ENCODE measurements around the gene WRAP53.

The WRAP53 gene

DNA sequence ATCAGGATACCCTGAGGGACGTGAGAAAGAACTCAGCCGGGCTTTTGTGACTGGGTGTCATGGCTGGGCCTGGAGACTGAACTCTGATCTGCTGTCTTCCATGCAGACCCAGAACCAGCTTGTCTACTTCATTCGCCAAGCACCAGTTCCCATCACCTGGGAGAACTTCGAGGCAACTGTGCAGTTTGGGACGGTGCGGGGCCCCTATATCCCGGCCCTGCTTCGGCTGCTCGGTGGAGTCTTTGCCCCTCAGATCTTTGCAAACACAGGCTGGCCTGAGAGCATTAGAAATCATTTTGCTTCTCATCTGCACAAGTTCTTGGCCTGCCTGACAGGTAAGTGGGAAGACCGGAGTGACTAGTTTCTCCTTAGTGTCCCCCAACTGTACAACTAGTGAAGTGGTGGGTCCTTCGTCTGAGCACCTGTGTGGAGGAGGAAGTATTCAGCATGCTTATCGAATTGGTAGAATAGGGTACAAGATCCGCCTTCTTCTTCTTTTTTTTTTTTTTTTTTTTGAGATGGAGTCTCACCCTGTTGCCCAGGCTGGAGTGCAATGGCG lies 44.8 kb downstream of the WRAP53 start:
- H3K9me3 ChIP-seq (ENCODE audit: low read length), result no peaks in the 10 kb centered on the region
- no peaks in the 10 kb centered on the region for H3K36me3 ChIP-seq (ENCODE audit: insufficient read depth, low read length)
- no peaks in the 10 kb centered on the region for H3K9me2 ChIP-seq (ENCODE audit: low read depth, low read length)
- H4K20me1 ChIP-seq (ENCODE audit: insufficient read depth, low read length), result no peaks in the 10 kb centered on the region
- peaks cover 7% of the 10 kb centered on the region for H3K4me1 ChIP-seq (ENCODE audit: insufficient read depth, low read length, severe bottlenecking)
- H3F3A ChIP-seq (ENCODE audit: insufficient read depth, low read length), result no peaks in the 10 kb centered on the region
- peaks cover 4% of the 10 kb centered on the region; the same call in 1 of the 2 replicates for H3K27me3 ChIP-seq (ENCODE audit: insufficient read depth, low read length)
- H3K4me3 ChIP-seq (ENCODE audit: low read depth, low read length, poor library complexity, severe bottlenecking), result no peak overlapping the region
- H3K27ac ChIP-seq (ENCODE audit: low read depth, low read length, poor library complexity, severe bottlenecking), result no peak overlapping the region
- H3K9ac ChIP-seq (ENCODE audit: low read length), result no peak overlapping the region
- no peak for TF ChIP-seq EZH2 (IDR thresholded peaks at IDR 0.05; ENCODE audit: borderline replicate concordance, low read length)
- TF ChIP-seq, protein P1, sequence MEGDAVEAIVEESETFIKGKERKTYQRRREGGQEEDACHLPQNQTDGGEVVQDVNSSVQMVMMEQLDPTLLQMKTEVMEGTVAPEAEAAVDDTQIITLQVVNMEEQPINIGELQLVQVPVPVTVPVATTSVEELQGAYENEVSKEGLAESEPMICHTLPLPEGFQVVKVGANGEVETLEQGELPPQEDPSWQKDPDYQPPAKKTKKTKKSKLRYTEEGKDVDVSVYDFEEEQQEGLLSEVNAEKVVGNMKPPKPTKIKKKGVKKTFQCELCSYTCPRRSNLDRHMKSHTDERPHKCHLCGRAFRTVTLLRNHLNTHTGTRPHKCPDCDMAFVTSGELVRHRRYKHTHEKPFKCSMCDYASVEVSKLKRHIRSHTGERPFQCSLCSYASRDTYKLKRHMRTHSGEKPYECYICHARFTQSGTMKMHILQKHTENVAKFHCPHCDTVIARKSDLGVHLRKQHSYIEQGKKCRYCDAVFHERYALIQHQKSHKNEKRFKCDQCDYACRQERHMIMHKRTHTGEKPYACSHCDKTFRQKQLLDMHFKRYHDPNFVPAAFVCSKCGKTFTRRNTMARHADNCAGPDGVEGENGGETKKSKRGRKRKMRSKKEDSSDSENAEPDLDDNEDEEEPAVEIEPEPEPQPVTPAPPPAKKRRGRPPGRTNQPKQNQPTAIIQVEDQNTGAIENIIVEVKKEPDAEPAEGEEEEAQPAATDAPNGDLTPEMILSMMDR (IDR thresholded peaks at IDR 0.05; ENCODE audit: low read length), result no peak
- no peaks in the 10 kb centered on the region for H3K79me2 ChIP-seq (ENCODE audit: insufficient read depth, low read length)
- no peak overlapping the region for H2AFZ ChIP-seq (ENCODE audit: low read length)
- H3K4me2 ChIP-seq (ENCODE audit: low read length), result no peak overlapping the region

DNA sequence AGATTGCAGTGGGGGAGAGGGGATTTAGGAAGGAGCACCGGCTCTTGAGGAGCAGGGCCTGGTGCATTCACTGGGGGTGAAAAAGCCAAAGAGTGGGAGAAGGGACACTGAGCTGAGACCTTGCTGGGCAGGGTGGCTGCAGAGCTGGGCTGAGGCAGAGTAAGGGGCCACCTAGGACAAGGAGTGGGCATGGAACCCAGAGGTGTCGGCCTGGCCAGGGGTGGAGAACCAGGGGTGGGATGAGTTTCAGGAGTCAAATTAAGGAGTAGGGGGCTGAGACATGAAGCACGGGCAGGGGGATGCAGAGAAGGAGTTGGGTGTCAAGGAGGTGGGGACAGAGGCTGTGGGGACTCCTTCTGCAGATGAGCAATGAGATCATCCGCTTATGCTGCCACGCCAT lies 49.3 kb downstream of the WRAP53 start:
- H3K4me3 ChIP-seq (ENCODE audit: low read depth, low read length, poor library complexity, severe bottlenecking), result no peak overlapping the region
- H3K27me3 ChIP-seq (ENCODE audit: insufficient read depth, low read length), result peaks cover 4% of the 10 kb centered on the region; the same call in 1 of the 2 replicates
- H3K27ac ChIP-seq (ENCODE audit: low read depth, low read length, poor library complexity, severe bottlenecking), result no peak overlapping the region
- no peaks in the 10 kb centered on the region for H3K4me1 ChIP-seq (ENCODE audit: insufficient read depth, low read length, severe bottlenecking)
- H3K4me2 ChIP-seq (ENCODE audit: low read length), result no peak overlapping the region
- no peaks in the 10 kb centered on the region for H3K9me3 ChIP-seq (ENCODE audit: low read length)
- H3K36me3 ChIP-seq (ENCODE audit: insufficient read depth, low read length), result no peaks in the 10 kb centered on the region
- H4K20me1 ChIP-seq (ENCODE audit: insufficient read depth, low read length), result no peaks in the 10 kb centered on the region
- H3K9me2 ChIP-seq (ENCODE audit: low read depth, low read length), result no peaks in the 10 kb centered on the region
- no peak overlapping the region for H2AFZ ChIP-seq (ENCODE audit: low read length)
- TF ChIP-seq EZH2 (IDR thresholded peaks at IDR 0.05; ENCODE audit: borderline replicate concordance, low read length), result no peak
- TF ChIP-seq, protein P1 (IDR thresholded peaks at IDR 0.05; ENCODE audit: low read length), result no peak
- no peak overlapping the region for H3K9ac ChIP-seq (ENCODE audit: low read length)
- H3F3A ChIP-seq (ENCODE audit: insufficient read depth, low read length), result no peaks in the 10 kb centered on the region
- no peaks in the 10 kb centered on the region for H3K79me2 ChIP-seq (ENCODE audit: insufficient read depth, low read length)

DNA sequence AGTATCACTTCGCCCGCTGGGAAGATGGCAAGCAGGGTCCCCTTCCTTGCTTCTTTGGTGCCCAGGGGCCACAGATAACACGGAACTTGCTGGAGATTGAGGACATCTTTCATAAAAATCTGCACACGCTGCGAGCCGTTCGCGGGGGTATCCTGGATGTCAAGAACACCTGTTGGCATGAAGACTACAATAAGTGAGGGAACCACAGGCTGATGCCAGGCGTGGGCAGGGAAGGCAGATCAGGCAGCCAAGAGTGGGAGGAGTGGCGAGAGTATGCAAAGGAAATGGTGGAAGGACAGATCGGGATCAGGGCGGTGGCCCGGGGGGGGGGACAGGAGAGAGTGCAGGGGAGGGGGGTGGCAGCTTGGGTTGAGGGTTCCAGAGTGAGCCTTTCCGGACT lies 51.5 kb downstream of the WRAP53 start:
- H2AFZ ChIP-seq (ENCODE audit: low read length), result no peak overlapping the region
- H3K27ac ChIP-seq (ENCODE audit: low read depth, low read length, poor library complexity, severe bottlenecking), result no peak overlapping the region
- no peak for TF ChIP-seq EZH2 (IDR thresholded peaks at IDR 0.05; ENCODE audit: borderline replicate concordance, low read length)
- TF ChIP-seq, protein P1 (IDR thresholded peaks at IDR 0.05; ENCODE audit: low read length), result no peak
- no peak overlapping the region for H3K9ac ChIP-seq (ENCODE audit: low read length)
- H3K4me3 ChIP-seq (ENCODE audit: low read depth, low read length, poor library complexity, severe bottlenecking), result no peak overlapping the region
- H3K79me2 ChIP-seq (ENCODE audit: insufficient read depth, low read length), result no peaks in the 10 kb centered on the region
- H3K9me3 ChIP-seq (ENCODE audit: low read length), result no peaks in the 10 kb centered on the region
- H4K20me1 ChIP-seq (ENCODE audit: insufficient read depth, low read length), result no peaks in the 10 kb centered on the region
- no peaks in the 10 kb centered on the region for H3F3A ChIP-seq (ENCODE audit: insufficient read depth, low read length)
- peaks cover 8% of the 10 kb centered on the region for H3K4me1 ChIP-seq (ENCODE audit: insufficient read depth, low read length, severe bottlenecking)
- H3K9me2 ChIP-seq (ENCODE audit: low read depth, low read length), result no peaks in the 10 kb centered on the region
- 0 out of 2 replicates have a peak, but pooled peaks cover 4% of the 10 kb centered on the region for H3K27me3 ChIP-seq (ENCODE audit: insufficient read depth, low read length)
- H3K36me3 ChIP-seq (ENCODE audit: insufficient read depth, low read length), result no peaks in the 10 kb centered on the region
- no peak overlapping the region for H3K4me2 ChIP-seq (ENCODE audit: low read length)

All from OCI-LY1 (cell line).